IPS DF 4.7 (cell line): ENCODE measurements around the gene SOX9.

ENCODE experiments used
- DNase-seq: peaks from one replicate; pipeline ENCODE4 v3.0.0-alpha.2; 2013; ENCODE audit warnings: low spot score; ENCODE audit errors: extremely low read depth

The SOX9 gene

DNA sequence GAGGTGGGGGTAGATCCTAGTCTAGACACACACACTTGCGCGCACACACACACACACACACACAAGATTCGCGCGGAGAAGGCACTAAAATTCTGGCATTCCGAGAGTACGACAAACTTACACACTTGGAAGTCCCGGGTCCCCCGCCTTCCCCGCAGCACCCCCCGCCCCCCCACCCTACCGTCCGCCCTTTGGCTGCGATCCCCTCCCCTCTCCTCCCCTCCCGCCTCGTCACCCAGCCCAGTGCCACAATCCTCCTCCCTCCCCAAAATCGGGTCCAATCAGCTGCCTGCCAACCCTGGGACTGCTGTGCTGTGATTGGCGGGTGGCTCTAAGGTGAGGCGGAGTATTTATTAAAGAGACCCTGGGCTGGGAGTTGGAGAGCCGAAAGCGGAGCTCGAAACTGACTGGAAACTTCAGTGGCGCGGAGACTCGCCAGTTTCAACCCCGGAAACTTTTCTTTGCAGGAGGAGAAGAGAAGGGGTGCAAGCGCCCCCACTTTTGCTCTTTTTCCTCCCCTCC lies at the start of gene SOX9:
SOX9 (plus strand) TSS at position 379 of the 522 bp plus-strand sequence. CDS start 372 bp downstream, outside the sequence.
- DNase-seq, result peak; percentile 75

- DNase-seq, result no peak
Observed at GRCh38 chr17:72071330-72071729, 49.5 kb upstream of the SOX9 start.

- no peak for DNase-seq
Observed at GRCh38 chr17:72075995-72076677, 44.7 kb upstream of the SOX9 start.

- no peak for DNase-seq
Observed at GRCh38 chr17:72076678-72077030, 44.2 kb upstream of the SOX9 start.

- DNase-seq, result no peak
Observed at GRCh38 chr17:72077326-72077960, 43.4 kb upstream of the SOX9 start.

DNA sequence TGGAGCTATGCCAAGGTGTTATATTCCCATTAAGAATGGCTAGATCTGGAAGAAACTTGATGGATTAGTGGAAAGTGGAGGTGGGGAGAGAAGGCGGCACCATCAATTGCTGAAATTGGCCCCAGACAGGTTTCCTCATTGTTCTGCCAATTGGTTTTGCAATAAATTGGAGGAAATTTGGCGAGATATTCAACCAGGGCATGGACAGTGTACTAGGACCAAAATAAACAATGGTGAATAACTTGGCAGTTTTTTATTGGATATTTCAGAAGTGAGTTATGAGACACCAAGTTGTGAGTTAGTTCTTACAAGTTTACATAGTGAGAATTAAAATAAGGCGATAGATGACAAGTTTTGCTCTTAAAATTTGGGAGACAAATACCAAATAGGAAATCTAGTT lies 41.1 kb upstream of the SOX9 start:
- no peak for DNase-seq

DNA sequence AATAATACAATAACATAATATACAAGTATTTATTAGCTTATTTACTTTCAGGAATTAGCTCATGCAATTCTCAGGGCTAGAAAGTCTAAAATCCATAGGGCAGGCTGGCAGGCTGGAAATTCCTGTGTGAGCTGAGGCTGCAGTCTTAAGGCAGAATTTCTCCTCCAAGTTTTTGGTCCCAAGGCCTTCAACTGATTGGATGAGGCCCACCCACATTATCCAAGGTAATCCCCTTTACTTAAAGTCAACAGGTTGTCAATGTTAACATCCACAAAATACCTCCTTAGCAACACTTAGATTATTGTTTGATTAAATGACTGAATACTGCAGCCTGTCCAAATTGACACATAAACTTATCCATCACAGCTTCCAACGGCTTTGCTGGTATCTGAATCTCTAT lies 32.9 kb upstream of the SOX9 start:
- DNase-seq, result no peak

- no peak for DNase-seq
Observed at GRCh38 chr17:72089453-72089987, 31.3 kb upstream of the SOX9 start.

DNA sequence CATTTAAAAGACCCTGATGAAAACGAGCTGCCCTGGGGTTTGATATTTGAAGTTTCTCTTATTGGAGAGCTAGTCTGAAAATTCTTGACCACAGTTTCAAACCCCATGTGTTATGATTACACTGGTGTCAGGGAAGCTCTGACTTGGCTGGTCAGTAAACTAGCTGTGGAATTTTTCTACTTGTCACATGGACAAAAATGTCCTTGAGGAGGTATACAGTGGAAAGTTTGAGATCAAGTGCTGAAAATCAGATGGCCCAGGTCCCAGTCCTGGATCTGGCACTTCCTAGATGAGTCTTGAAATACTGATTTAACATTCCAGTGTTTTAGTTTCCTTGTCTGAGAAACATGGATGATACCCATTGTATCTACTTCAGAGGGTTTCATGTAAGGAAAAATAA lies 30.7 kb upstream of the SOX9 start:
- no peak for DNase-seq

GRCh38 chr17:72092710-72093322 lies 28.0 kb upstream of the SOX9 start:
- DNase-seq, result no peak

DNA sequence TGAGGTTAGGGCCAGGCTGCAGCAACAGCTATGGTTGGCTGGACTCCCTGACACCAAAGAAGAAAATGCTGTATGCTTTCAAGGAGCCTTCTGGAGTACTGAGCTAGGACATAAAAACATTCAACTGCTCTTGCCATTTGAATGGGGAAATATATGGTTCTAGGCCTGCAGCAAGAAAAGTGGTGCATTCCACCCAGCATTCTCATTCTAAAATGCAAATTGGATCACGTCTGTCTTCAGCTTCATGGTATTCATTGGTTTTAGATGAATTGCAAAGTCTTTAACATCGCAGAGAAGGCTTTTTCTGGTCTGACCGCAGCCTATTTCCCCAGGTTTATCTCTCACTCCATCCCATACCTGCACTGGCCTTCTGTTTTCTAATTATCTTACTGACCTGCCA lies 27.1 kb upstream of the SOX9 start:
- DNase-seq, result no peak

- DNase-seq, result no peak
Observed at GRCh38 chr17:72095316-72095715, 25.5 kb upstream of the SOX9 start.

DNA sequence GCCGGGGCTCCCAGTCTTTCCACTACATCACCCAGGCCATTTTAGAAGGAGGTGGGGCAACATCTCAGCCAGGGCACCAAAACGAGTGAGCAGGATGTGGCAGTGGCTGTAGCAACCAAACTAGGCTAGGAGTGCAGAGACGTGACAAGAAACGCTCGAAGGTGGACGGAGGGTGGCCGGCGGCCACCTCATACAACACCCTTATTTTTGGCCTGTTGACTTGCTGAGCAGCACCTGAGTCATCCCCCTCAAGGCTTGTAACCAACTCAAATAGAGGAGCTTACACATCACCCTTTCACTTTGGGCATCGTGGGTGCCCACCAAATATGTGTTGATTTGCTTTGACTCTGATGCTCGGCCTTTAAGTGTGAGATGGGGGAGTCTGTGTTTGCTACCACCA lies 23.7 kb upstream of the SOX9 start:
- DNase-seq, result no peak

GRCh38 chr17:72099919-72100318 lies 20.9 kb upstream of the SOX9 start:
- DNase-seq, result no peak

DNA sequence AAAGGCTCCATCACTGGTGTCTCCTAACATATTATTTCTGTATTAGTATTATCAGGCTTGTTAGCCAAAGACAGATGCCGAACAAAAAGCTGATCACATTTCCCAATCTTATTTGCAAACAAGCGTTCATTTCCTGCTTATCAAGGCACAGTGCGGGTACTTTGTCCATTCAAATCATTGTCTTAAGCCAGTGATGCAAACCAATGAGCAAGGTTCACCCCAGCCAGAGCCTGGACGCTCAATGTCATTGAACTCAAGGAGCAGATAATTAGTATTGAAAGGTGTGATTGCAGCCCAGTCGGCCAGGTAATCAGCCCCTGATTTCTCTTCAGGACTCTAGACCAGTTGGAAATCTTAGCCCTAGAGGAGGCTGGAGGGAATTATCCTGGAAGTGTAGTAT lies 20.4 kb upstream of the SOX9 start:
- DNase-seq, result no peak

DNA sequence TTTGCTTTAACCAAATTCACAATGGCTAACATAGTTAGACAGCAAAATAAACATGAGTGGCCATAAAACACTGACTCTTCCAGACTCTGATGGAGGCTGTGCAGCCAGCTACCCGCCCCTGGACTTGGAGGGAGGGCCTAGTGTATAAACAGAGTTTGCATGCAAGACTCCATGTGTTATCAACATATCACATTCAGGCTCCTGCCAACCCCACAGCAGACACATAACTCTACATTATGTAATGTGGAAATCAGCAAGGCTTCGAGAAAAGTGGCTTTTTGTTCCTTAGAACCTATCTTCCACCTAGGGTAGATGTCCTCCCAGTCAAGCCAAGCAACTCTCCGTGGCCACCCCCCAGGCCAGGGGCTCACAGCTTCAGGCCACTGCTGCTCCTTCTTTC lies 19.3 kb upstream of the SOX9 start:
- DNase-seq, result no peak

DNA sequence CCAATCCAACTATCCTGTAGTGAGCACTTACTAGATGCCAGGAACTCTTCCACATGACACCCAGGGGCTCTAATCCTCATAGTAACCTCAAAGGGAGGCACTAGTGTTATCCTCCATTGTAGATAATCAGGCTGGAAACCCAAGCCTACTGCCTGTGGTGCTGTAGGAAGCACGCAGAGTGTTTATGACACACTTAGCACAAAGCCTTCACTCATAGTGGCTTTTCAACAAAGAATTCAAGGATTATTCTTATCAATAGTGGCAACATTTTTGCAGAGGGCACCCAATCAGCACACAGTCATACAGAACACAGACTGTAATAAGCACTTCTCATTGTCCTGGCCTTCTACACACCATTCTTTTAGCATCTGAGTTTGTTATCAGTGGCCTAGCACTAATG lies 18.5 kb upstream of the SOX9 start:
- no peak for DNase-seq

DNA sequence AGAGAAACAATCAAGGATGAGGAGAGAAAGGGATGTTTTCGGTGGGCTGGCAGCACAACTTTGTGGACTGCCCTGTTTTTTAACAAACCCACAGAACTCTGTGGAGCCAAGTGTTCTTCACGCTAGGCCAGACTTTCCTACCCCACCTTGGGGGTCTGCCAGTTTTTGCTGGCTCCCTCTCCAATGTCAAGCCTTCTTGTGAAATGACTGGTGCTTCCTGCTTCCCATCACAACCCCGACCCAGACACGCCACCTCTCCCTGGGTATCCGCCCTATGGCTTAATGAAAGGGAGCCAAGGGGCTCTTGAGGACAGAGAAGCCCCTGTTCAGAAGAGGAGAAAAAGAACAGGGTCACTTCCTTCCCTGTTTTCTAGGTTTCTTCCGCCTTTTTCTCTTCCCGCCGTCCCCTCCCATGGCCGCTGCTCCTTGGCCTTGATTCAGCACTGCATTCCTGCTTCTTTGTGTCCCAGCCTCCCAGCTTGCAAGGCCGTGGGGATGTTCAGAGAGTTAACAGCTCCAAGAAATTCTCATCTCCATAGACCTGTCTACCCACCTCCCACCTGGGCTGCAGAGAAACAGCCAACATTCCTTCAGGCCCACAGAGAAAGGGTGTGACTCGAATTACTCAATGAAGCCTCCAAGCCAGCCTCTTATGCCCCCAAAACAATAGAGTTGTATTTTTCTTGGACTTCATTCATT lies 16.5 kb upstream of the SOX9 start:
- no peak for DNase-seq

GRCh38 chr17:72104863-72105234 lies 16.0 kb upstream of the SOX9 start:
- DNase-seq, result no peak

- DNase-seq, result no peak
Observed at GRCh38 chr17:72107100-72107499, 13.7 kb upstream of the SOX9 start.

DNA sequence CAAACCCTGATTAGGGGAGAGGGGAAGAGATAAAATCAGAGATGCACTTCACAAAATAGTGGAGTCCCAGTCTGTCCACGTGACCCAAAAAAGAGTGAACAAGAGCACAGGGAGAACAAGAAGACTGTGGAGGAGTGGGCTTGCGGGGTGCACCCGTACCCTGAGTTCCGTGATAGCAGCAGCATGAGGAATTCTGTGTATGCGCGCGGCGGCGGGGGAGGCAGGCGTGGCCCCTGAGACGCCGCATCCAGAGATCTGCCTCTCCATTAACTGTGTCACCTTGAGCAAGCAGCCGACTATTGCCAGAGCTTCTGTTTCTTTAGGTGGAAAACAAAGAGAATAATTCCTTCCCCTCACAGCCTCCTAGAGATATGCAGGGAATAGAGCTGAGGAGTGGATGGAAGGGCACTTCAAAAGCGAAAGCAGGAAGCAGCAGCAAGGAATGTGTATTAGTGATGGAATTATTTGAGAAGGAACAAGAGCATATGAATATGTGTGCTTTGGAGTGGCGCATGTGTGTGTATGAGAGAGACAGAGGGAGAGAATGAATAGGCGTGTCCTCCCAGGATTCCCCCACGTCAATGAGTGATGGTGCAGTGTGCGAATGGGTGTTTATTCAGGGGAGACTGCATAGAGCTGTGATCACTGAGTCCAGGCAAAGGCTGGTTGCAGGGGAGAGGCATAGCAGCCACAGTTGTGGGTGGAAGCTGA lies 10.4 kb upstream of the SOX9 start:
- no peak for DNase-seq
